ENCODE data around the gene C2orf68.
A peak's percentile ranks its signal among the peaks of the same experiment; 100 is the strongest.
"Not testable (repeated sequence)": the region's sequence is repeated elsewhere in the genome, so short reads cannot be mapped to it uniquely, and the experiment has no call there.

Gene C2orf68

DNA sequence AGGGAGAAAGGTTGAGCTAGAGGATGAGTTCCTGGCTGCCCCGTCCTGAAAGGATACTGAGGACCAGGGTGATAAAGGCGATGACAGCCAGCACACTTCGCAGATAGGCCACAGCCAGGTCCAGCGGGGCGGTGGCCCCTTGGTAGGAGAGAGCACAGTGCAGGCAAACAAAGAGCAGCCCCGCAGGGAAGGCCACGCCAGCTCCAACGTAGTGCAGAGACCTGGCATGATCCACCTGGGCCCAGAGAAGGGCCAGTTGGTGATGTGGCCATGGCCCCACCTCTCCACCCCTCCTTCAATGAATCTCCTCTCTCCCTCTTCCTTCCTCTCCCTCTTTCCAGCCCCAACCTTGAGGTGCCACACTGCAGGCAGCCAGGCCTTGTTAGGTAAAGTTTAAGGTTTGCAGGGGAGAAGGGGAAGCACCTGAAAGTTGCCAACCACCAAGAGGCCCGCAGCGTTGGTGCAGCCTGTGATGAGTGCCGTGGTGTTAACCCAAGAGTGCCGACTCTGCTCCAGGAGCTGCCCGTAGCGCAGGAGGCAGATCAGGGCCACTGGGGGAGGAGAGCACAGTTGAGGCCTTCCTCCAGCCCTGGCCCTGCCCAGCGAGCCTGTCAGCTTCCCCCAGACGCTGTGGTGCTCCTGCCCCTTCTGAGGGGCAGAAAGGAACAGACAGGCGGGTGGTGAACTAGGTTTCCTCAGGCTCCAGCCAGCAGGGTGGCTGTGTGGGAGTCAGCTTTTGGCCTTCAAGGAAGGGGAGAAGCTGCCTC is 12.2 kb downstream of the C2orf68 start:
- no peak for DNase-seq (ENCODE audit: low read depth in 2 of 2)

DNA sequence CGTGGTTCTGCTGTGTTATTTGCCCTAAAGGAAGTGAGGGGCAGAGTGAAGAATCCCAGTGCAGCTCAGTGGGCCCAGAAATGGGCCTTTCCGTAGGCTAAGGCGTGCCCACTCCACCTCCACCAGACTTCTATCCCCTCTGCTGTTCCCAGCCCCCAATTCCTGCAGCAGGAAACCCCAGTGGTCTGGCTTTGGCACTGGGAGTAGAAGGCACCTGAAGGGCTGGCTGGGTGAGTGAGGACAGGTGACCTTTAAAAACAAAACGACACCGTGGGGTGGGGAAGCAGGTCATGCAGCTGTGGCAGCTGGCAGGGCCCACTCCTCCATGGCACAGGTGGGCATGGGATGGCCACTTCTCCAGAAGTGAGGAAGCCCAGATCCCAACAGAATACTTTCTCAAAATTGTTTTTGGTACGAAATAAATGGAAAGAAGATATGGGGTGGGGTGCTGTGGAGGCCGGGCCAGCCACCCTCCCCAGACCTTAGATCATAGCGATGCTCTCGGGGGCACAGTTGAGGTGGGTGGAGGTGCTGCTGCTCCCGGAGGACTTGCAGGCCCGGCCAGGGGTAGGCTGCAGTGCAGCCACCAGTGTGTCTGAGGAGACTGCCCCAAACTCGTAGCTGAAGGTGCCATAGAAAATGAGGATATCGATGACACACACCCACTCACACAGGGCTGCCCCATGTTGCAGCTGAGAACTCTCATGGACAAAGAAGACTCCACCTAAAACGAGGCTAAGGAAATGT is 13.1 kb downstream of the C2orf68 start:
- no peak for DNase-seq (ENCODE audit: low read depth in 2 of 2)

GRCh38 chr2:85597241-85597640 is 14.6 kb downstream of the C2orf68 start:
- no peak for DNase-seq (ENCODE audit: low read depth in 2 of 2)

DNA sequence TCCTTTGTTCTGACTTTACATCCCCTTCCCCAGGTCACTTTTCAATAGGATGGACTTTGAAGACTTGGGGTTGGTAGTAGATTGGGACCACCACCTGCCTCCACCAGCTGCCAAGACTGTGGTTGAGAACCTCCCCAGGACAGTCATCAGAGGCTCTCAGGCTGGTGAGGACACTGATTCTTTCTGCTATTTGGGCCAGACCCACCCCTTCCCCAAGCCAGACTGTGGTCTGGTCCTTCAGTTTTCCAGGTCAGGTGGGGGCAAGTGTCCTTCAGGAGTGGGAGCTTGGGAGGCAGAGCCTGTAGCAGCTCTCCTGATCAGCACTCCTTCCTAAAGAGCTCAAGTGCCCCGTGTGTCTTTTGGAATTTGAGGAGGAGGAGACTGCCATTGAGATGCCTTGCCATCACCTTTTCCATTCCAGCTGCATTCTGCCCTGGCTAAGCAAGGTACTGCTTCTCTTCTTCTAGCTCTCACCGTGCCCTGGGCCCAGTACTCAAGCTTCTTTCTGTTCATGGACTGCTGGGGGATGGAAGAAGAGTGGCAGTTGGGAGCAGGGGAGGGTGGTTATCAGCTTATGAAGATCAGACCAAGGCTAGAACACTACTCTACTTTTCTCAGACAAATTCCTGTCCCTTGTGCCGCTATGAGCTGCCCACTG is 15.3 kb downstream of the C2orf68 start:
- DNase-seq (ENCODE audit: low read depth in 2 of 2): no peak

GRCh38 chr2:85596026-85596333 is 15.9 kb downstream of the C2orf68 start:
- DNase-seq (ENCODE audit: low read depth in 2 of 2): no peak

- DNase-seq (ENCODE audit: low read depth in 2 of 2): peak; percentile 79 to 82
Measured at GRCh38 chr2:85595301-85596025, 16.4 kb downstream of the C2orf68 start, which contains the start of gene RNF181. TSS of gene RNF181 (plus strand) at chr2:85595745. CDS start at chr2:85595764, 19 bp downstream.

DNA sequence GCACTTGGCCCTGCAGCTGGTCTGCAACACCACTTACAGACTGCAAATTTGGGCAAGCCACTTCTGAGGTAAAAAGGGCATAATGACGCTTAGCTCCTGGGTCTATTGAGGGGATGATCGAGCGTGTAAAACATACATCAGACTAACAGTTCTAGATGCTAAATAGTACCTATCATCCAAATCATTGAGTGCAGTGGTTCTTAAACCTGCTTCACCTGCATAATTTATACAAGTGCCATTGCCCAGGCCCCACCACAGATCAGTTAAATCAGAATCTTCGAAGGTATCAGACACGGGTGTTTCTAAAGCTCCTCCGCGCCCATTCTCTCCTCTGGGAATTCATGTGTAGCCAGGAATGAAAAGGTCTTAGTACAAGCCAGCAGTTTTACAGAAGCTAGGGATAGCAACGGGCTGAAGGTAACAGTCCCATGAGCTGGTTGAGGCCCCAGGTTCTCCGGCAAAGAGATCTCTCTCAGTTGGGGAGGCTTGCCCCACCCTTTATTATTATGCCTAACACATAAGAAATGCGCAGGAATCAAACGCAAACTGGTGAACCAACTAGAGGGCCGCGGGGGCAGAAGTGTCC is 17.1 kb downstream of the C2orf68 start:
- no peak for DNase-seq (ENCODE audit: low read depth in 2 of 2)

DNA sequence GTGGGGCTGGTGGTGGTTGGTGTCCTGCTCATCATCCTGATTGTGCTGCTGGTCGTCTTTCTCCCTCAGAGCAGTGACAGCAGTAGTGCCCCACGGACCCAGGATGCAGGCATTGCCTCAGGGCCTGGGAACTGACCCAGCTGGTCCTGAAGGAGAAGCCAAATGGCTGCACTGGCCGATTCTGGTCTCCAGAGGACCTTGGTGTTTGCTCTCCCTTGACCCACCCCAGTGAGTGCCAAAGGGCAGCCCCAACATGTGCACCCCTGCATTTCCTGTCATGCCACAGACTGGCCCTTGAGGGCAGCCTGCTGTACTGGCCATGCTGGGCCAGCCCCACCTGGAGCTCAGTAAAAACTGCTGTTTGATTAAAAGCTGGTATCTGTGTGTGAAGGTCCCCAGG is 18.8 kb downstream of the C2orf68 start:
- DNase-seq (ENCODE audit: low read depth in 2 of 2): no peak

DNA sequence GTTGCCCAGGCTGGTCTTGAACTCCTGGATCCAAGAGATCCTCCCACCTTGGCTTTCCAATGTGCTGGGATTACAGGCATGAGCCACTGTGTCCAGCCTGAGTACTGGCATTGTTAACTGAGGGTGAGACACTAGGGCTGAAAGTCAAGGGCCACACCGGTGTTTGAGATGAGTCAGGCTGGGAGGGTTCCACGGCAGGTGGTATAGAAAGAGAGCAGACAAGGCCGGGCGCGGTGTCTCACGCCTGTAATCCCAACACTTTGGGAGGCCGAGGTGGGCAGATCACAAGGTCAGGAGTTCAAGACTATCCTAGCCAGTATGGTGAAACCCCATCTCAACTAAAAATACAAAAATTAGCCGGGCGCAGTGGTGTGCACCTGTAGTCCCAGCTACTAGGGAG is 19.6 kb downstream of the C2orf68 start:
- DNase-seq (ENCODE audit: low read depth in 2 of 2): not testable (repeated sequence)

DNA sequence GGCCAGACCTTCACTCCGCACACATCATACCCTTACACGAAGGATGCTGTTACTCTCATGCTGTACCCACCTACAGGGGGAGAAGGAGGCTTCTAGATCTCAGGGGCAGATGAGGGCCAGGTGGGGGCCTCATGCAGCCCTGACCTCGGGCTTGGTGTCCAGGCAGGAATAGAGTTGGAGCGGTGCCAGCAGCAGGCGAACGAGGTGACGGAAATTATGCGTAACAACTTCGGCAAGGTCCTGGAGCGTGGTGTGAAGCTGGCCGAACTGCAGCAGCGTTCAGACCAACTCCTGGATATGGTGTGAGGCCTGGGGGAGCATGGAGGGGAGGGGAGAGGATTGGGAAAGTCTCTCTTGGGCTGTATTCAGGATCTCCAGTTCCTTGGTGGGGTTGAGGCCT is 20.3 kb downstream of the C2orf68 start:
- DNase-seq (ENCODE audit: low read depth in 2 of 2): no peak

GRCh38 chr2:85590950-85591349 is 20.9 kb downstream of the C2orf68 start:
- no peak for DNase-seq (ENCODE audit: low read depth in 2 of 2)

- no peak for DNase-seq (ENCODE audit: low read depth in 2 of 2)
Measured at GRCh38 chr2:85589982-85590791, 21.7 kb downstream of the C2orf68 start.

- no peak for DNase-seq (ENCODE audit: low read depth in 2 of 2)
Measured at GRCh38 chr2:85589181-85589580, 22.7 kb downstream of the C2orf68 start.

- DNase-seq (ENCODE audit: low read depth in 2 of 2): no peak
Measured at GRCh38 chr2:85588645-85589044, 23.2 kb downstream of the C2orf68 start.

- DNase-seq (ENCODE audit: low read depth in 2 of 2): no peak
Measured at GRCh38 chr2:85588236-85588635, 23.6 kb downstream of the C2orf68 start.

GRCh38 chr2:85585781-85586105 is 26.1 kb downstream of the C2orf68 start:
- no peak for DNase-seq (ENCODE audit: low read depth in 2 of 2)

- DNase-seq (ENCODE audit: low read depth in 2 of 2): no peak
Measured at GRCh38 chr2:85584857-85585780, 26.7 kb downstream of the C2orf68 start.

DNA sequence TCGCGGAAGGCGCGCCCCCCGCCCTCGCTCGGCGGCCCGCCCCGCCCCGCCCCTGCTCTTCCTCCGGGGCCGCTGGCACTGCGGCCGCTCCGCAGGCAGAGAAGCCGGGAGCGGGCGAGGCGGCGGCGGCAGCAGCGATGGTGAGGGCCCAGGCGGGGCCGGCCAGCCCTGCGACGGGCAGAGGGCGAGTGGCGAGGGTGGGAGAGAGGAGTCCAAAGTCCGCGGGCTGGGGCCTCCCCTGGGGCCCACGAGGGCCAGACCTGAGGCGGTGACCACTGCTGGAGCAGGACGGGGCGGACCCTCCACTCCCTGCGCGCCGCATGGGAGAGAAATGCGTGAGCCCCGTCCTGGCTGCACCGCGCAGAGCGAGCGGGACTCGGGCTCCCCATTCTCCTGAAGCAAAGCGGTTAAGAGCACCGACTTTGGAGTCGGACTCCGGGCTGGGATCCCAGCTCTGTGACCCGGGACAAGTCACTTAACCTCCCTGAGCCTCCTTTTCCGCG is 27.5 kb downstream of the C2orf68 start, which contains the start of gene VAMP5:
Gene VAMP5, plus strand, starts transcription at position 78 of the 503 bp plus-strand sequence. Its CDS starts 60 bp downstream, at position 138.
- DNase-seq (ENCODE audit: low read depth in 2 of 2): no peak

DNA sequence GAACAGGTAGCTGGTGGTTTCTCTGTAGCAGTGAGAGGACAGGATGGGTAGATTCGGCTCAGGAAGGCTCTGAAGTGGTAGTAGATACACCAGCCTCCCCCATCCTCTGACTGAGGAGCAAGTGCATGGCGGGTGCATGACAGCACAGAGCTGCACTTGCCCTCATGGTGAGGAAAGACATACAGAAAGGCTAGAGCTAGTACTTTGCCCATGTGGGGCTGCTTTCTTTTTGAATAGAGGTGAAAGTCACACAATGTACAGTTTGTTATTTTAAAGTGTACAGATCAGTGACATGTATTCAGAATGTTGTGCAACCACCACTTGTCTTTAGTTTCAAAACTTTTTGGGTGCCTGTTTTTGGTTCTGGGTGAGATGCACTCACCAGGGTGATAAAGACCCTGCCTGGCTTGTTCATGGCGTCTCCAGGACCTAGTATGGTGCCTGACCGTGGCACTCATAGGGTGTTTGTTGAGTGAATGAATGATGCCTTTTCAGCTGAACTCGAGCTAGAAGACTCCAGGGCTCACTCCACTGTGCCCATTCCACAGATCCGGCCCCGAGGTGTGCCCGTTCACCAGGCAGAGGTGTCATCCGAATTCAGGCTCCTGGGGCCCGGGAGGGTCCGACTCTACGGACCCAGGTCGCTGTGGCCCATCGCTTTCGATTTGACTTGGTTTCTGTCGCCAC is 28.1 kb downstream of the C2orf68 start:
- DNase-seq (ENCODE audit: low read depth in 2 of 2): peak in 1 of 2 donors; percentile 29

Measured in stimulated activated CD8-positive, alpha-beta memory T cell treated with anti-CD3 and anti-CD28 coated beads, Interleukin-2, amount 100 ng/mL, for 48 hours (primary cell).